GM19240 (cell line): Measurements from ENCODE around the gene MOGAT3.

Experiments used
- DNase-seq: peaks from one replicate; pipeline ENCODE4 v3.0.0; 2011; ENCODE audit warnings: low spot score; ENCODE audit not compliant: insufficient read length

MOGAT3 gene

DNA sequence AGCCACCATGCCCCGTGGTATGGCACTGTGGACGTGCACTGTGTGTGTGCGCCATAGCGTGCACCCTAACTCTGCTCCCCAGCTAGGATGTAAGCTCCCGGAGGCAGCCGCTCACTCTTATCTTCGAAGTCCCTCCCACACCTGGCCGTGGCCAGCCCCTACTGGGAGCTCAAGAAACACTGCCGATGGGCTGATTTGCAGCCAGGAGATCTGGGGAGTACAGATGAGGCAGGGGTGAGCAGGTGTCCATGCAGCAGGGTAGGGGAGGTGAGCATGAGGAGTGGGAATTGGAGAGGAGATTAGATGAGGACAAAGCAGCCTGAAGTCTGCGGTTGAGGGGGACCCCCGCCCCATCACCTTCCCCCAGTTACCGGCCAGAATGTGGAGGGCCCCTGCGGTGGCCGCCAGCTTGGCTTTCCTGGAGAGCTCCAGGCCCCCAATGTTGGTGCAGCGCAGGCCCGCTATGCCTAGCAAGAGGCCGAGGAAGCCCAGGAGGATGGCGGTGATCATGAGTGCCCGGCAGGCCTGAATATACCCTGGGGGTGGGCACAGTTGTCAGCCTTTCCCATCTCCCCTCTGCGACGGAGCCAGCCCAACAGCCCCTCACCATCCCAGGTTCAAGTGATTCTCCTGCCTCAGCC is 33.2 kb upstream of the MOGAT3 start:
- no peak for DNase-seq

DNA sequence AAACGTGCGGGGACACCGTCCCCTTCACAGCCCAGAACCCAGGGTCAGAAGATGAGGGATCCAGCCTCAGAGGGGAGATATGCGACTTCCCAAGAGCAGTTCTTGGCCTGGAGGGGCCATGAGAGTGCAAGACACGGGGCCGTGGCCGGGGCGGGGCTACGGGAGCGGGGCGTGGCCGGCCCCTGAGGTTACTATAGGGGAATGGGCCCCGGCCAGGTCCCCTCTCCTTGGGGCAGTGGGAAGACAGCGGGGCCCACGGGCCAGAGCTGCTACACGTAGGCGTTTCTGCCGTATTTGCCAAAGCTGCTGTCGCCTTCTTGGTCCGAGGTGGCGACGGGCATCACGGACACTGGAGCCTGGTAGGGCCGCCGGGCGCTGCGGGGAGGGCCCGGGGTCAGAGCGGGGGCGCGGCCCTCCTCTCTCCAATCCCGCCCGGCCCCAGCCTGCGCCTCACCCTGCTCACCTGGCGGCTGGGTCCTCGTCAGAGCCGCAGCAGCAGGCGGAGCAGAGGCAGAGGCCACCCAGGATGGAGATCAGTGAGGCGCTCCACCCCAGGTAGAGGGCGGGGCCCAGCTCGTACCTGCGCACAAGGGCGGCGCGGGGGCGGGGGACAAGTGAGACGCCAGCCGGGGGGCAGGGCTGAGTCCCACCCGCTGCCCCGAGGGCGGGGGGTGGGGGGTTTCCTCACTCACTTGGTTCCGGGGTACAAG is 31.5 kb upstream of the MOGAT3 start:
- DNase-seq, result no peak

DNA sequence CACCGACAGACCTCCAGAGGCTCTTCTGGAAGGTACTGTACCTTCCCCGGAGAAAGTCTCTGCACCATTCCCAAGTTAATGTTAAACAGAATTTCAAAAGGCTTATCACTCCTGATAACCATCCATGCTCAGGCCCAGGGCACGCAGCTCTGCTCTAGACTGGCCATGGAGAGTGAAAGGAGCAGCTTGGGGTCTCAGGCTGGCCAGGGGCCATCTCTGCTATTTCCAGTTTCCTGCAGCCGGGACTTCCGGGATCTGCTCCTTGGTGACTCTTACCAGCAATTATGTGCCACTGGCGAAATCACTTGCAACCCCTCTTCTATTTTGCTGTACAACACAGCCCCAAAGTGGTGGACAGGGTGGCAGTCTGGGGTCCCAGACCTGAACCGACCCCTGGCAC is 30.8 kb upstream of the MOGAT3 start:
- DNase-seq, result no peak

DNA sequence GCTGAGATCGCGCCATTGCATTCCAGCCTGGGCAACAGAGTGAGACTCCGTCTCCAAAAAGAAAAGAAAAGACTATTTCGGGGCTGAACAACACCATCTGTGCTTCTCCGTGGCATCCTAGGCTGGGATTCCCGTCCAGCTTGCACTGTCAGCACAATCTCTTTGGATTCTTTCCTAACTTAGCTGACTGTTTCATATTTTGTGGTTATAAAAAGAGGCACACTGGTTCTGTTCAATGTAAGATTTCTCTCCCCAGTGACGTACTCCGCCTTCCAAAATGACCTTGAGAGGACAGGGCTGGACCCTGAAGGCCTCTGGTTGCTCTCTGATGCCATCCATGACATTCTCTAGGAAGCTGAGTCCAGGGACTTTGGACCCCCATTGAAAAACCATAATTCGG is 25.9 kb upstream of the MOGAT3 start:
- DNase-seq, result no peak

DNA sequence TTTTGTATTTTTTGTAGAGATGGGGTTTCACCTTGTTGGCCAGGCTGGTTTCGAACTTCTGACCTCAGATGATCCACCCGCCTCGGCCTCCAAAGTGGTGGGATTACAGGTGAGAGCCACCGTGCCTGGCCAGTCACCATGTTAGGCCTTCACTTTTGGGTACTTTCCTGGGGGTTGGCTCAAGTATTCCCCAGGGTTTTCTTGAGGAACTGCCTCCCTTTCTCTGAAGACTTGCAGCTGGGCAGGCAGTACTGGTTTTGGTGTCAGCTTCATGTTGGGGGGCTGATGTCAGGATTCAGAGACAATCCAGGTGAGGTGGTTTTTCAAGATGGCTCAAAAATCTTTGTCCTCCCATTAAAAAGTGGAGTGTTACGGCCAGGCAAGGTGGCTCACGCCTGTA is 24.8 kb upstream of the MOGAT3 start:
- DNase-seq, result no peak

DNA sequence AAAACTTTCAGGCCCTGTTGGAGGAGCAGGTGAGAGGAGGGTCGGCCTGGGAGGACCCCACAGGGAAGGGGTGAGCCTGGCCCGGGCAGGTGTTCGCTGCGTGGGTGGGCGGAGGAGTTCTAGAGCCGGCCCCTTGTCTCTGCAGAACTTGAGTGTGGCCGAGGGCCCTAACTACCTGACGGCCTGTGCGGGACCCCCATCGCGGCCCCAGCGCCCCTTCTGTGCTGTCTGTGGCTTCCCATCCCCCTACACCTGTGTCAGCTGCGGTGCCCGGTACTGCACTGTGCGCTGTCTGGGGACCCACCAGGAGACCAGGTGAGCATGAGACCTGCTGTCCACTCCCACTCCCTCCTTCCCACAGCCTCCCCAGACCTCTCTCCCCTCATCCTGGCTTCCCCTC is 22.7 kb upstream of the MOGAT3 start:
- no peak for DNase-seq

DNA sequence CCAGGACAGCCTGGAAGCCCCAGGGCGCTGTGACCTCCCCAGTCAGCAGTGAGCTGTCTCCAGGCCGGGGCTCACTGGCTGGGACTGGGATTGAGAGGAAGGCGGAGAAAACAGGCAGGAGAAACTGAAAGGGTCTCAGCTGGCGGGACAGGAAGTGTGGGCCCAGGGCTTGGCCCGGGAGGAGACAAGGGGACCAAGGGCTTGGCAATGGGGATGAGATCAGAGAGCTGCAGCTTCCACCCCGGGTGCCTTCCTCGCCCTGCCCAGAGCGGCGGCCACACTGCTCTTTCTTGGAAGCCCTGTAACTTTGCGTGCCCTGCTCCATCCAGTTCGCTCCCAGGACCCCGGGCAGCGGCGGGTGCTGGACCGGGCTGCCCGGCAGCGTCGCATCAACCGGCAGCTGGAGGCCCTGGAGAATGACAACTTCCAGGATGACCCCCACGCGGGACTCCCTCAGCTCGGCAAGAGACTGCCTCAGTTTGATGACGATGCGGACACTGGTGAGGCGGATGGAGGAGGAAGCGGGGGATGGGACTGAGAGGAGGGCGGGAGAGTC is 21.5 kb upstream of the MOGAT3 start:
- DNase-seq, result no peak

DNA sequence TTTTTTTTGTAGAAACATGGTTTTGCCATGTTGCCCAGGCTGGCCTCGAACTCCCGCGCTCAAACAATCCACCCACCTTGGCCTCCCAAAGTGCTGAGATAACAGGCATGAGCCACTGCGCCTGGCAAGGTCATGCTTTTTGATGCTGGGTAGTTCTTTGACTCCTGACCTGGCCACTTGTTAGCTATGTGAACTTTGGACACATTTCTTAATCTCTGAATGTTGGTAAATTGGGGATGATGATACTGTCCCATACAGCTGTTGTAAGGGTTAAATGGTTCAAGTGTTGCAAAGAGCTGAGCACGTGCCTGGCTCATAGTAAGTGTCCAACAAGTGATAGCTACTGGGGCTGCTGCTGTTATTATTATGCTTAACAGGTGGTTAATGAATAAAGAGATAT is 19.5 kb upstream of the MOGAT3 start:
- DNase-seq, result no peak

DNA sequence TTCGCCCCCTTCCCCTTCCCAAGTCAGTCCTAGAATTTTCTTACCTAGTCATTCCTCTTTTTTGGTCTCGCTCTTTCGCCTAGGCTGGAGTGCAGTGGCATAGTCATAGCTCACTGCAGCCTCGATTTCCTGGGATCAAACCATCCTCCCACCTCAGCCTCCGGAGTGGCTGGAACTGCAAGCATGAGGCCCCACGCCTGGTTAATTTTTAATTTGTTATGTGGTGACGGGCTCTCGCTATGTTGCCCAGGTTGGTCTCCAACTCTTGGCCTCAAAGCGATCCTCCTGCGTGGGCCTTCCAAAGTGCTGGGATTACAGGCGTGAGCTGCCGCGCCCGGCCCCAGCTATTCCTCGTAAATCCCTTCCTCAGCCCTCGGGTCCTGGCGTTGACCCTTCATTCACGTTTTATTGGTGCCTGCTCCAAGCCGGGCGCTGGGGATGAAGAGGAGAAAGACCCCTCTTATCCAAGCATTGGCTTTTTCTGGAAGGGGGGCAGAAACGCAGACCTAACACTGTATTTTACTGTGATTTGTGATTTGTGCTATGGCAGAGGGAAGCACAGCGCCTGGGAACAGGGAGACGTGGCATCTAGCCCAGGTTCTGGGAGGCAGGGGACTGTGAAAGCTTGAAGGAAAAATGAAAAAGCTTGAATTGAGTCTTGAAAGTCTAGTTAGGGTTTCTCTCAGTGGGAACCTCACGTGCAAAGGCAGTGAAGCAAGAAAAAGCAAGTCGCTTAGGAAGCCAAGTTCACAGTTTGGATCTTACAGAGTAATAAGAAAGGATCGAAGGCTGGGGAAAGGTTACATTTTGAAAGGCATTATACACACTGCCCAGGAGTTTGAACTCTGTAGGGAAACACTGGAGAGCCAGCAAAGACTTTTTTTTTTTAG is 17.6 kb upstream of the MOGAT3 start:
- no peak for DNase-seq

DNA sequence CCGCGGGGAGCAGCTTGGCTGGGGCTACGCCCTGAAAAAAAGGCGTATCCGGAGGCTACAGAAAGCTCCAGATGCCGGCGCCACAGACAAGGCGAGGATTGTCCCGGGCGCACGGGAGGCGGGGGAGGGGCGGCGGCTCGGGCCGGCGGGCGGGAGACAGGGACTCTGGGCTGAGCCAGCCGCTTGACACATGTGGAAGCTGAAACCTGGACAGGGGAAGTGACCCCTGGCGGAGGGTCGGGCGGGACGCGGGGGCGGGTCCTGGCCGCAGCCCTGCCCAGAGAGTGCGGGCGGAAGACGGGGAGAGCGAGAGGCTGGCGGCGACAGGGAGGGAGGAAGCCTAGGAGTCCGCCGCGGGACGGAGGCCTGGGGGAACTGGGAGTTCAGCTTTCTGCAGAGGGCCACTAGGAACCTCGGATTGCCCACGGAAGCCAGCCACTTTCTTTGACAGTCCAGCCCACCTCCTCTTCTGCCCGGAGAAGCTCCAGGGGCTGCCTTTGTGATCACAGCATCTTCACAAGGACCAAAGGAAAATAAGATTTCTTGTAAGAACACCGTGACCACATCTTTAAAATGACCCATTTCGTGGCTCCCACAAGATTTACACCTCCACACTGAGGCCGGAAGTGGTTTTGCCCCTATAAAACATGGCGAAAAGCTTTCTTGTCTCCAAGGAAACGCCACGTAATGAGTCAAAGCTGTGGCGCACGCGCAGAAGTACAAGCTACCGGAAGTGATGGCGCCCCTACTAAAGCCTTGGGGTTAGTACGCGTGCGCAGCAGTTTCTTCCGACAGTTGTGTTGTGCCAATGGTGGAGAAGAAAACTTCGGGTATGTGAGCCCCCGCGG is 16.8 kb upstream of the MOGAT3 start, which contains the start of the genes PLOD3 and ZNHIT1:
PLOD3 (minus strand) TSS at position 194 of the 848 bp plus-strand sequence. CDS start 307 bp downstream, outside the sequence.
ZNHIT1 (plus strand) TSS at position 778 of the 848 bp plus-strand sequence; CDS start at position 809, 31 bp downstream.
- DNase-seq, result peak; percentile 100

DNA sequence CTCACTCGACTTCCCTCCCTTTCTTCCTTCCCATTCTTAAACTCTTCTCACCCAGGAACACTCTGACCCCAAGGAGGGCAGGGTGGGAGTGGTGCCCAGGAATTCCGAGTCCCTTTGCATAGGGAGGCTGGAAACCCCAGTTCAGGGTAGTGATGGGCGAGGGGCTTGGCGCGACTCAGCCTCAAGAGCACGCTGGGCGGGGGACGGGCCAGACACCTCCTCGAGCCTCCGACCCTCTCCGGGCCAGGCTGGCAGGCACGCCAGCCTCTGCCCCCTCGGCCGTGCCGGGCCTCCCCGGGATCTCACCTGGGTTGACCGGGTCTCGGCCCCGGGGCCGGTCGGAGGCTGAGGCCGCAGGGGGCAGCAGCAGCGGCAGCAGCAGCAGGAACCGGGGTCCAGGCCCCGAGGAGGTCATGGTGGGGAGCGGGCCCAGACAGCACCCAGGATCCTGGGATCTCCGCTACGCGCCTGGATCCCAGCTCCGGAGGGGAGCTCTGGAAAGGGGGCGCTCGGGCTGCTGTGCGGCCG is 16.1 kb upstream of the MOGAT3 start:
- no peak for DNase-seq

DNA sequence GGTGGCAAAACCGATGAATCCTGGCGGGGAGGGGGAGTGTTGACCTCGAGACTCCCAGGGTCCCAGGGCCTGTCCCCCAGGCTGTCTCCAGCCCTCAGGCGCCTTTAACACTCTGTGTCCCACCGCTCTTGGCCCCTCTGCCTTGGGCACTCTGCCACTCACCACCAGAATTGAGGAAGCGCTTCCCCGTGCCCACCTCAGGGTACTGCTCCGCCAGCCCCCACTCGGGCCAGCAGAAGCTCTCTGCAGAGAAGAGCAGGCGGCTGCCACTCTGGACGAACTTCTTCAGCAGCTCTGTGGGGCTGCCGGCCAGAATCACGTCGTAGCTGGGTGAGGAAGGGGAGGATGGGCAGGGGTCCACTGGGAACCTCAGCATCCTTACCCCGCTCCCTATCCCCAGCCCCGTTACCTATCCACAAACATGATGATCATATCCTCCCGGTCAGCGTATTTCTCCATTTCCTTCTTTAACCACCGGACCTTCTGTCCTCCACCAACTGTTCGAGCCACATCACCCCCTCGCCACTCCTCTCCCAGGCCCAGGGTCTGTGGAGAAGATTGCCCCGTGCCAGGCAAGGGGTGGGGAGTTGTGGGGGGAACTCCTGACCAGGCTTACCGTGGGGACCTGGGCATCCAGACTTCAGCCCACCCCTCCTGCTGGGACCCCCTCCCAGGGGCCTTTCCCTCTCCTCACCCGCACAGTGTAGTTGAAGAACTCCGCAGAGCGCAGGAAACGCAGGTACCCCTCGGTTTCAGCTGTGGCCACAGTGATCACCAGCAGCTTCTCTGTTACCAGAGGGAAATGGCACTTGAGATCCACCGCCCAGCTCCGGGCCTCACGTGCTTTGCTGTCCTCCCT is 15.4 kb upstream of the MOGAT3 start:
- DNase-seq, result no peak

DNA sequence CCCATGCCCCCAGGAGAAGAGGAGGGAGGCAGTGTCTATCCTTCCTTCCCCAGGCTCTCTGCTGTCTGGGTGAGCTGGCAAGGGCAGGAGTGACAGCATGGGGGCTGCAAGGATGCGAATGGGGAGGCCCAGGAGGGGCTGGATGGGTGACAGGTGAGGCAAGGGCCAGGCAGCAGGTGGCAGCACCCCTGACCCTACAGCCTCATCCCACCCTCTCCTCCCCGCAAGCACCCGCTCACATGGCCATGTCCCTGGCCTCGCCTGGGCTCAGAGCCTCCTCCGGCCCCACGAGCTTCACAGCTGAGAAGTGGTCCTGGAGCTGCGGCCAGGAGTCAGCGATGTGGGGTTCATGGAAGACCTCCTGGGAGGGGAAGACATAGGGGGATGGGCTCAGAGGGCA is 11.2 kb upstream of the MOGAT3 start:
- DNase-seq, result no peak

DNA sequence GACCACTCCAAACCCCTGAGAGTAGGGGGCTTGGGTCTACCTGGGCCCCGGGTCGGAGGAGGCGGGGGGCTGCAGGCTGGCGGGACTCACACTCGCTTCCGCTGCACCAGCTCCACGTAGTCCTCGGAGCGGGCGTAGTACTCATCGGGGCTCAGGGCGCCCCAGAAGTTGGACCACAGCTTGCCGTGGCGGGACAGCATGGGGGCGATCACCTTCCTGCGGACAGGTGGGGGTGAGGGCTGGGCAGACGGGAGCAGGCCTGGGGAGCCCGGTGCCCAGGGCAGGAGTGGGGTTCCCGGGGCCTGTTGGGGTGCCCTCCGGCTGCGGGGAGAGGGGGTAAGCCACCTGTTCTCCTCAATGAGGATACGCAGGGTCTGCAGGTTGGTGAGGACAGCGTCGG is 10.7 kb upstream of the MOGAT3 start:
- no peak for DNase-seq

DNA sequence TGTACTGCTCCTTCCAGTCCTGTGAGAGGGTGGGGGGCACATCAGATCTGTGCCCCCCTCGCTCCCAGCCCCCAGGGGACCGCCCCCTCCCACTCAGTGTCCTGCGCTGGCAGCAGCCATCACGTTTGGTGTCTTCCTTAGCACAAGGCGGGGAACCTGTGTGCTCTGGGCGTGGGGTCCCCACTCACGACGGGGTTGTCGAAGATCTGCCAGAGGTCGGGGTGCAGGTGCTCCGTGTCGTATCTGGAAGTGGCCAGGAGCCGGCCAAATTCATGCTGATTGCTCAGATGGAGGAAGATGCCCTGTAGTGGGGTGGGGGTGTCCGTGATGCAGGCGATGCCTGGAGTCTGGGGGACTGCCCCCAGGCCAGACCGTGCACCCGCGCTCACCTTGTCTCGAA is 9.3 kb upstream of the MOGAT3 start:
- DNase-seq, result no peak

DNA sequence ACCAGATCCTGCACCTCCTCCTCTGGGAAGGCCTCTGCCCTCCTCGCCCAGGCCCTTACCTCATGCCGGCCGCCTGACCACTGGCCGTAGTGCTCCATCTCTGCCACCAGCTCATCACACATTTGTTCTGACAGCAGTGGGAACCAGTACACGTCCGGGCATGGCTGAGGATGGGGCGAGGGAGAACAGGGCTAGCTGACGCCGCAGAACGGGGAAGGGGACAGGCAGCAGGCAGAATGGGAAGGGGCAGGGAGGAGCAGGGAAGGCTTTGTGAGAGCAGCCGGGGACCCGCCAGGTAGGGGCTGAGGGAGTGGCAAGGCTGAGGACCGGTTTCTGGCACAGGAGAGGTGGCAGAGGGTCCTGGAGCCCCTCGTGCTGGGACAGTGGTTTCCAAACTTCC is 8.0 kb upstream of the MOGAT3 start:
- DNase-seq, result no peak

DNA sequence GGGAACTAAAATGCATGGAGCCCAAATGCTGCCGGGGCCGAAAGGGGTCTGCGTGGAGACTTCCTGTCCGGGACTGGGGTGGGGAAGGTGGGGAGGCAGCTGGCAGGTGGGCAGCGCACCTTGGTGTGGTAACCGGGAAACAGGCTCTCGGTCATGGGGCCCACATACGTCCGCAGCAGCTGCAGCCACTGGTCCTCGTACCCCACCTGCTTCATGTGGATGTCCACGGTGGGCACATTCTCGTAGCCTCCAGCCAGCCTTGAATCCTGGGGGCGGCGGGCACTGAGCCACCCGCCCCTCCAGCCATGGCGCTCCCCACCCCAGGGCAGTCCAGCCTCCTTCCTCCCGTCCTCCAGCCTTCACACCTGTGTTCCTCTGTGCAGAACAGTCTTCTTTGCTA is 6.6 kb upstream of the MOGAT3 start:
- no peak for DNase-seq

DNA sequence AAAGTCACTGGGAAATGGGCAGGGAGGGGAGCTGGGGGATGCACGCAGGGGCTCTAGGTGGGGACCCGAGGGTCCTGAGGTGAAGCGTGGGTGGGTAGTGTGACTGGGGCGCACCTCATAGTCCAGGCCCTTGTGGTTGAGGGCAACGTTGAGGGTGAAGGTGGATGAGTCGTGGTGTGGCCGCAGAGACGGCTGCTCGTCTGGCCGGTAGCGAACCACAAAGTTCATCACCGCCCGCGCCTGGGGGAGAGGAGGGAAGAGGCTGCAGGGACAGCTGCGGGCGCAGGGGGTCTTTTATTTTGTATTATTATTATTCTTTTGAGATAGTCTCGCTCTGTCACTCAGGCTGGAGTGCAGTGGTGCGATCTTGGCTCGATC is 5.8 kb upstream of the MOGAT3 start:
- DNase-seq, result no peak

DNA sequence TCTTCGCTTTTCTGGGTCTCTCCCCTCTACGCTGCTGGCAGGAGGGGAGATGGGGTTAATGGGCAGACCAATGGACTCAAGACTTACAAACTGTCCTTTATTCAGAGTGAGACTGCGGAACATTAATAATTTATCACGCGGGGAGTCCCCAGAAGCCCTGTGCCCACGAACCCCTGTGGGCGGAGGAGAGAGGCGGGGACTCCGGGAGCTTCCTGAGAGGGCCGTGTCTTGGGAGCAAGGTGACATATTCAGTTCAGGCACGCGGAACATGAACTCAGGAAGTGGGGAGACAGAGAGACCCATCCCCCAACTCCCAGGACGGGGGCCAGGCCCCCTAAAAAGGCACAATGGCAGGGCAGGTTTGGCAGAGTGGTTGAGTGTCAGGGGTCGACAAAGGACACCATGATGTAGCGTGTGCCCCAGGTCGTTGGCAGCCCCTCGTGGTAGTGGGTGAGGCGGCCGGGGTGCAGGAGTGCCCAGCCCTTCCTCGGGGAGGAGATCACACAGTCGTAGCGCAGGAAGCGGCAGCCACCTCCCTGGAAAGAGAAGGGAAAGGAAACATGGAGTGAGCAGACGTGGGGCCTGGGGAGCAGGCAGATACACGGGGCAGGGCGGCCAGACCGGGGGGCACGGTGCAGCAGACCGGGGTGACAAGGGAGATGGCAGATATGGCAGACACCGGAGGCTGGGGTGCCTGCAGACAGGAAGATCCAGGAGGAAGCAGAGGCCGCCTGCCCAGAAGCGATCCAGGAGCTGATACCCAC is 5.2 kb upstream of the MOGAT3 start:
- DNase-seq, result no peak
